IMR-90 (cell line): ENCODE results near the gene IFIH1. TPM values are rescaled to one million over a fixed set of nuclear protein-coding genes. Genes with fewer than 3 reads are reported as not detected.
A peak's percentile ranks its signal among the peaks of the same experiment; 100 is the strongest.

Source experiments
- ATAC-seq: fragments of 200-7000 bp; cut with Tn5 transposase; 2 replicates; pipeline ENCODE4 v1.9.1; 2020; ENCODE audit warnings: low read depth, mild to moderate bottlenecking, moderate library complexity
- BruUV-seq: library from RNA; stranded (reverse); fragments of 400-500 nt; replicated peaks from 2 replicates; lab custom pipeline; 2021; lab: Mats Ljungman, UMichigan
- CTCF ChIA-PET: fragments of 300-600 bp; formaldehyde crosslinking; extraction: SDS; loops from one replicate; lab custom pipeline; 2021; ENCODE audit warnings: antibody characterized with exemption; lab: Yijun Ruan, JAX
- POLR2A ChIA-PET: fragments of 300-600 bp; sonication (Branson Sonifier 250); formaldehyde crosslinking; loops from one replicate; lab custom pipeline; 2022; ENCODE audit warnings: antibody characterized with exemption; ENCODE audit not compliant: unreplicated experiment; lab: Charles Lee
- DNase-seq: peaks from one replicate; pipeline ENCODE4 v3.0.0; 2013
- H2AFZ ChIP-seq: replicated peaks from 2 replicates; pipeline ENCODE3; 2013; ENCODE audit warnings: low read length, mild to moderate bottlenecking; ENCODE audit not compliant: poor library complexity
- H2AK5ac ChIP-seq: 2 replicates; pipeline ENCODE4 v1.6.1; 2013; ENCODE audit warnings: low read depth, low read length, inconsistent platforms
- H2AK9ac ChIP-seq: replicated peaks from 2 replicates; pipeline ENCODE3; 2013; ENCODE audit warnings: mild to moderate bottlenecking, low read depth, low read length, moderate library complexity; ENCODE audit not compliant: poor library complexity
- H2BK120ac ChIP-seq: 2 replicates; pipeline ENCODE4 v1.6.1; 2013; ENCODE audit warnings: low read depth, low read length, inconsistent platforms
- H2BK15ac ChIP-seq: 3 replicates; pipeline ENCODE4 v1.6.1; 2013; ENCODE audit warnings: low read depth, low read length, inconsistent platforms
- H2BK20ac ChIP-seq: 2 replicates; pipeline ENCODE4 v1.6.1; 2013; ENCODE audit warnings: low read depth, mild to moderate bottlenecking, inconsistent platforms, low read length, moderate library complexity
- H2BK5ac ChIP-seq: 2 replicates; pipeline ENCODE4 v1.6.1; 2013; ENCODE audit warnings: mild to moderate bottlenecking, low read depth, low read length, inconsistent platforms; ENCODE audit not compliant: poor library complexity, severe bottlenecking
- H3K14ac ChIP-seq: replicated peaks from 2 replicates; pipeline ENCODE4 v1.6.1; 2013; ENCODE audit warnings: low read depth, low read length, inconsistent platforms
- H3K18ac ChIP-seq: 2 replicates; pipeline ENCODE4 v1.6.1; 2013; ENCODE audit warnings: low read depth, low read length, control low read depth
- H3K23ac ChIP-seq: 2 replicates; pipeline ENCODE4 v1.6.1; 2013; ENCODE audit warnings: low read depth, low read length, inconsistent platforms
- H3K27ac ChIP-seq: 2 replicates; pipeline ENCODE4 v1.5.1; 2013; ENCODE audit warnings: mild to moderate bottlenecking, control low read depth, low read length; ENCODE audit not compliant: insufficient read depth
- H3K27me3 ChIP-seq: 2 replicates; pipeline ENCODE4 v1.6.1; 2013; ENCODE audit warnings: low read length; ENCODE audit not compliant: control insufficient read depth, insufficient read depth
- H3K36me3 ChIP-seq: 2 replicates; pipeline ENCODE4 v1.6.1; 2013; ENCODE audit warnings: low read length, mixed read lengths; ENCODE audit not compliant: control insufficient read depth, insufficient read depth
- H3K4ac ChIP-seq: 2 replicates; pipeline ENCODE4 v1.6.1; 2013; ENCODE audit warnings: low read depth, low read length, inconsistent platforms
- H3K4me1 ChIP-seq: 2 replicates; pipeline ENCODE4 v1.6.1; 2013; ENCODE audit warnings: low read length, mixed read lengths; ENCODE audit not compliant: control insufficient read depth, insufficient read depth
- H3K4me2 ChIP-seq: 2 replicates; pipeline ENCODE4 v1.6.1; 2013; ENCODE audit warnings: low read depth, mild to moderate bottlenecking, control low read depth, low read length, moderate library complexity
- H3K4me3 ChIP-seq: 2 replicates; pipeline ENCODE4 v1.5.1; 2013; ENCODE audit warnings: low read depth, mild to moderate bottlenecking, control low read depth, low read length, moderate library complexity; ENCODE audit not compliant: insufficient read depth
- H3K56ac ChIP-seq: 2 replicates; pipeline ENCODE4 v1.6.1; 2013; ENCODE audit warnings: low read length, inconsistent platforms; ENCODE audit not compliant: insufficient read depth; ENCODE audit errors: extremely low read depth
- H3K79me1 ChIP-seq, 2 experiments: 2 replicates each; pipeline ENCODE4 v1.6.1; 2013; ENCODE audit warnings: low read length in 2 of 2, inconsistent platforms in 1 of 2, low read depth in 1 of 2
- H3K9ac ChIP-seq: 2 replicates; pipeline ENCODE4 v1.6.1; 2013; ENCODE audit warnings: low read depth, low read length, control low read depth
- H3K9me1 ChIP-seq: 2 replicates; pipeline ENCODE4 v1.6.1; 2013; ENCODE audit warnings: low read length, inconsistent platforms; ENCODE audit not compliant: insufficient read depth
- H3K9me3 ChIP-seq: 2 replicates; pipeline ENCODE4 v1.6.1; 2013; ENCODE audit warnings: low read length; ENCODE audit not compliant: control insufficient read depth, insufficient read depth
- H4K20me1 ChIP-seq: 2 replicates; pipeline ENCODE4 v1.6.1; 2013; ENCODE audit warnings: low read length, inconsistent platforms; ENCODE audit not compliant: insufficient read depth
- H4K5ac ChIP-seq: 2 replicates; pipeline ENCODE4 v1.6.1; 2013; ENCODE audit warnings: mild to moderate bottlenecking, low read depth, low read length, control low read depth
- H4K8ac ChIP-seq, 2 experiments: 2 replicates each; pipeline ENCODE4 v1.6.1; 2013; ENCODE audit warnings: low read depth in 2 of 2, low read length in 2 of 2, control low read depth in 1 of 2, inconsistent platforms in 1 of 2
- H4K91ac ChIP-seq: 2 replicates; pipeline ENCODE4 v1.6.1; 2013; ENCODE audit warnings: low read depth, low read length, inconsistent platforms; ENCODE audit not compliant: insufficient read depth
- BHLHE40 ChIP-seq: fragments of 150-350 bp; IDR thresholded peaks from 2 replicates; pipeline ENCODE4 v1.6.1; 2016; ENCODE audit warnings: mild to moderate bottlenecking, low read depth, low read length
- FOS ChIP-seq: fragments of 150-350 bp; IDR thresholded peaks from 2 replicates; pipeline ENCODE4 v1.6.1; 2016; ENCODE audit warnings: low read depth, low read length
- MAFK ChIP-seq: IDR thresholded peaks from 2 replicates; pipeline ENCODE4 v1.6.1; 2012; ENCODE audit warnings: low read depth, low read length, improper control_type of control experiment
- MXI1 ChIP-seq: IDR thresholded peaks from 2 replicates; pipeline ENCODE4 v1.6.1; 2012; ENCODE audit warnings: low read depth, mild to moderate bottlenecking, low read length, moderate library complexity, borderline replicate concordance
- NFE2L2 ChIP-seq: fragments of 150-350 bp; IDR thresholded peaks from 2 replicates; pipeline ENCODE4 v1.6.1; 2016; ENCODE audit warnings: low read depth, mild to moderate bottlenecking, low read length
- RAD21 ChIP-seq: IDR thresholded peaks from 2 replicates; pipeline ENCODE4 v1.6.1; 2012; ENCODE audit warnings: low read length, improper control_type of control experiment
- RFX5 ChIP-seq: IDR thresholded peaks from 2 replicates; pipeline ENCODE4 v1.8.0; 2012; ENCODE audit warnings: low read depth, mild to moderate bottlenecking, low read length, moderate library complexity
- SMC3 ChIP-seq: fragments of 150-350 bp; IDR thresholded peaks from 2 replicates; pipeline ENCODE4 v1.6.1; 2016; ENCODE audit warnings: low read depth, mild to moderate bottlenecking, antibody characterized with exemption, low read length, moderate library complexity
- WGBS, 2 experiments: methylation state at CpG; one replicate each; pipeline versions ENCODE4 v1.1.5 to v1.1.7; 2013; ENCODE audit warnings: missing lambda C conversion rate in 2 of 2; ENCODE audit not compliant: insufficient read length in 1 of 2; ENCODE audit errors: extremely low coverage in 2 of 2; 5-methylcytosine and 5-hydroxymethylcytosine counted together
- dilution Hi-C: fragments of 300-500 bp; cut with HindIII; formaldehyde crosslinking; loops from one replicate; pipeline ENCODE4 v1.14.3; 2018; ENCODE audit warnings: low sequenced_read_pairs; ENCODE audit not compliant: unreplicated experiment
- in situ Hi-C: fragments of 300-500 bp; cut with MboI; formaldehyde crosslinking; loops from 3 replicates; pipeline ENCODE4 v1.14.3; 2019; ENCODE audit warnings: low sequenced_read_pairs, inconsistent platforms, mixed read lengths
- intact Hi-C: fragments of 100-400 bp; cut with micrococcal nuclease; formaldehyde crosslinking; loops from 2 replicates; pipeline ENCODE4 v1.10.0; 2022
- polyA plus RNA-seq, 3 experiments: library from polyadenylated mRNA; depleted of rRNA; stranded (reverse); fragments of >200 nt; gene quantifications; 2 replicates each; pipeline ENCODE4 v1.2.3, GENCODE V29; 2012; ENCODE audit warnings: low replicate concordance in 1 of 3
- total RNA-seq: library from RNA; depleted of rRNA; stranded (reverse); fragments of >200 nt; gene quantifications from 2 replicates; pipeline ENCODE4 v1.2.3, GENCODE V29; 2012

Gene IFIH1
- total and polyA plus RNA-seq, 2 of the 4 experiments (the other 2 are of a cell fraction), result 1.3 to 1.4 TPM

DNA sequence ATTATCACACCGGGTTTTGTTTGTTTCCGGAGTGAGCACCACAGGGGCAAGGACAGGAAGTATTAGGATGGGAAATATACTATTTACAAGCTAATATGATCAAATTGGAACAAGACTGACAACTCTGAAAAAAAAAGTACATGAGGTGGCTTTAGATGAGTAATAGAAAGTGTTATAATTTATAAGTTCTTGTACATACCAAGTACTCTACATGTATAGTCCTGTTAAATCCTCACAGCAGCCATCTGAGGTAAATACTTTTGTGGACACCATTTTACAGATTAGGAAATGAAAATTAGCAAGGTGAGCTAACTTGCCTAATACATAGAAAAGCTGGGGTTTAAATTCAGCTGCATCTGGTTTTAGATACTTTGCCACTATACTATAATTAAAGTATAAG, 86.5 kb downstream of the IFIH1 start:
- Histone ChIP-seq H3K4me1 (peaks cover 11% of the 10 kb centered on the region), H4K91ac (peak overlapping the region; percentile 24; the same call in 1 of the 2 replicates), H3K23ac (no peak overlapping the region), H2BK15ac (no peak overlapping the region), H2BK120ac (peak overlapping the region; percentile 75; the same call in 1 of the 2 replicates), H3K79me1 (peaks cover 0 to 48% of the 10 kb centered on the region in 2 experiments; a peak in 3 of 4 replicates), H2BK5ac (peak overlapping the region; percentile 85), H3K9me3 (peaks cover 4% of the 10 kb centered on the region; the same call in 1 of the 2 replicates), H3K9me1 (peaks cover 3% of the 10 kb centered on the region), H4K8ac (no peak overlapping the region; a peak in 1 of 4 replicates), H3K56ac (no peak overlapping the region), H2AK5ac (peak overlapping the region; percentile 59), H3K9ac (no peak overlapping the region), H3K27me3 (no peaks in the 10 kb centered on the region), H4K5ac (peak overlapping the region; percentile 78; the same call in 1 of the 2 replicates), H3K4me3 (no peak overlapping the region), H3K4me2 (no peak overlapping the region), H3K27ac (no peak overlapping the region), H2BK20ac (peak overlapping the region; percentile 67), H4K20me1 (no peaks in the 10 kb centered on the region), H2AFZ (no peak overlapping the region), H2AK9ac (no peak overlapping the region), H3K14ac (0 out of 2 replicates have a peak overlapping the region, but pooled peaks have one; percentile 48), H3K36me3 (peaks cover 15% of the 10 kb centered on the region), H3K4ac (peak overlapping the region; percentile 67), H3K18ac (peak overlapping the region; percentile 54; the same call in 1 of the 2 replicates)
- intact Hi-C loops, result no loop called here
- ATAC-seq, result no peak
- BruUV-seq, result no TSS peak
- TF ChIP-seq MAFK (no peak), FOS (no peak), BHLHE40 (no peak), MXI1 (no peak), RFX5 (no peak), RAD21 (no peak), SMC3 (no peak), NFE2L2 (no peak)
- in situ Hi-C loops, result no loop called here
- CTCF ChIA-PET, result interaction anchor here (1.0 to 1.3 kb wide), 2 partner anchors 11 to 66 kb away, joined by 4 read pairs; no protein-coding TSS in a partner anchor
- no CpG with 5 or more reads among the region's 2 CpGs for WGBS, 2 experiments
- DNase-seq, result no peak
- dilution Hi-C loops, result no loop called here
- POLR2A ChIA-PET, result interaction anchor here (0.6 to 0.9 kb wide), 2 partner anchors 11 to 13 kb away, joined by 3 to 5 read pairs; no protein-coding TSS in a partner anchor
